Thymus (tissue), 11 donors: ENCODE results near the gene TRAPPC13. TPM values are rescaled to one million over a fixed set of nuclear protein-coding genes. Genes with fewer than 3 reads are reported as not detected.

Experiments used
- DNase-seq, 9 donors: peaks; one replicate each; pipeline ENCODE4 v3.0.0-alpha.2; 2013; ENCODE audit warnings: low spot score in 9 of 9, low read depth in 6 of 9, missing footprints in 1 of 9
- H3K27ac ChIP-seq, 2 donors: one replicate each; pipeline ENCODE4 v1.5.1; 2013; ENCODE audit warnings: control low read depth in 1 of 2, low read depth in 1 of 2, low read length in 1 of 2, mild to moderate bottlenecking in 1 of 2, moderate library complexity in 1 of 2
- H3K27me3 ChIP-seq, 2 donors: one replicate each; pipeline ENCODE4 v1.5.1; 2013; ENCODE audit warnings: low read length in 1 of 2; ENCODE audit not compliant: control insufficient read depth in 2 of 2, insufficient read depth in 1 of 2
- H3K36me3 ChIP-seq, 2 donors: one replicate each; pipeline ENCODE4 v1.5.1; 2013; ENCODE audit warnings: low read length in 1 of 2, mild to moderate bottlenecking in 1 of 2, moderate library complexity in 1 of 2; ENCODE audit not compliant: control insufficient read depth in 2 of 2, insufficient read depth in 2 of 2
- H3K4me1 ChIP-seq, 2 donors: one replicate each; pipeline ENCODE4 v1.5.1; 2013; ENCODE audit warnings: low read length in 2 of 2; ENCODE audit not compliant: control insufficient read depth in 2 of 2, insufficient read depth in 2 of 2
- H3K4me3 ChIP-seq, 2 donors: one replicate each; pipeline ENCODE4 v1.5.1; 2013; ENCODE audit warnings: low read length in 2 of 2, control low read depth in 1 of 2, mild to moderate bottlenecking in 1 of 2
- H3K9me3 ChIP-seq, 2 donors: one replicate each; pipeline ENCODE4 v1.5.1; 2013; ENCODE audit warnings: low read length in 1 of 2, mild to moderate bottlenecking in 1 of 2; ENCODE audit not compliant: control insufficient read depth in 2 of 2, insufficient read depth in 1 of 2
- WGBS: extraction: QIAGEN DNeasy Blood & Tissue Kit; methylation state at CpG from one replicate; pipeline ENCODE4 v1.1.7; 2013; 5-methylcytosine and 5-hydroxymethylcytosine counted together
- polyA plus RNA-seq: library from polyadenylated mRNA; stranded (reverse); fragments of 200-250 nt; gene quantifications from one replicate; pipeline ENCODE4 v1.2.3, GENCODE V29; 2013
- total RNA-seq: library from RNA; stranded (reverse); fragments of 120-200 nt; gene quantifications from one replicate; pipeline ENCODE4 v1.2.4, GENCODE V29; 2013
- donor health status: healthy.

Gene TRAPPC13
- total and polyA plus RNA-seq, 2 donors: 30.0 to 33.9 TPM

DNA sequence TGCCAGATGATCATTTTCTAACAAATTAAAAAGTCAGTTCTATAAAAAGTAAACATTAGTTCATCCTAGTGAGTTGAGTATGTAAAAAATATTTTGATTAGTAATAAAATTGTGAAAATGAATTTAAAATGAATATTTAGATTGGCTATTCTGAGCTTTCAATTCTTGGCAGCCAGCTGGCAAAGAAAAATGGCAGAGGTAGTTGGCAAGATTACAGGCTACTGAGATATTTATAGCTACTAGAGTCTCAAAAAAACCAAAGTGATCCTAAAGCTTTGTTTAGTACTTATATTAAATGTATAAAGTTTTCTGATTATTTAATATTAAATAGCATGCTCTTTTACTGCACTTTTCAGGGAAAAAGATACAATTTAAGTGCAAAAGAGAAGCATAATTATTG, 72.1 kb downstream of the TRAPPC13 start:
- Histone ChIP-seq H3K27ac (no peak overlapping the region), H3K36me3 (no peaks in the 10 kb centered on the region)

DNA sequence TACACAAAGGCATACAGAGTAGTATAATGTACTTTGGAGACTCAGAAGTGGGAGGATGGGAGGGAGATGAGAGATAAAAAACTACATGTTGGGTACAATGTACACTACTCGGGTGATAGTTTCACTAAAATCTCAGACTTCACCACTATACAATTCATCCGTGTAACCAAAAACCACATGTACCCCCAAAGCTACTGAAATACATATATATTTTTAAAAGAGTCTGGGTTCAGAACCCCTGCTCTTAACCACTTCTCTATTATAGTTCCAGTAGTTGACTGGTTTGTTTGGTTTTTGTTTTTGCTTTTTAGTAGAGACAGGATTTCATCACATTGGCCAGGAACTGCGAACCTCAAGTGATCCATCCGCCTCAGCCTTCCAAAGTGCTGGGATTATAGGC, 74.5 kb downstream of the TRAPPC13 start:
- H3K4me1 ChIP-seq: no peaks in the 10 kb centered on the region
- peaks cover 2 to 3% of the 10 kb centered on the region in 2 donors for H3K36me3 ChIP-seq
- DNase-seq: no peak
- no peaks in the 10 kb centered on the region for H3K9me3 ChIP-seq
- H3K27me3 ChIP-seq: no peaks in the 10 kb centered on the region
- H3K27ac ChIP-seq: no peak overlapping the region
- no peak overlapping the region for H3K4me3 ChIP-seq
- 96% methylated on average over 4 of the region's 4 CpGs for WGBS

More for the DNA sequence above, 72.1 kb downstream of the TRAPPC13 start:
- H3K9me3 ChIP-seq: no peaks in the 10 kb centered on the region
- no peak for DNase-seq
- no peaks in the 10 kb centered on the region for H3K4me1 ChIP-seq
- no peak overlapping the region for H3K4me3 ChIP-seq
- no peaks in the 10 kb centered on the region for H3K27me3 ChIP-seq

DNA sequence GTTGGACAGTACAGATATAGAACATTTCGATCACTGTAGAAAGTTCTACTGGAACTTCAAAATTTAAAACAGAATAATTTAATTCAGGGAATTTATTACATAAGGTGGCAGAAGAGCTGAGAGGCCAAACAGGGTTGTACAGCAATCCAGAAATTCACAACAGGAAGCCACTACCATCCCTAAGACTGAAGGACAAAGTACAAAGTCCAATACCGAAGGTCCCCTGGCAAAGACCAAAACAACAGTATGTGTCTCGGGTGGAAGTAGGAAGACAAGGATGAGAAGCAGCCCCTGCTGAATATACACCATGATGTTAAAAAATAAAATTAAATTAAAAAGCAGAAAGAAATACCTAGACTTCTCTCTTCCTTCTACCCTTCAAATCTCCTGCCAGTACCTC, 77.2 kb downstream of the TRAPPC13 start:
- Histone ChIP-seq H3K9me3 (no peaks in the 10 kb centered on the region), H3K4me1 (no peaks in the 10 kb centered on the region), H3K27me3 (no peaks in the 10 kb centered on the region), H3K36me3 (peaks cover 2 to 3% of the 10 kb centered on the region in 2 donors), H3K27ac (no peak overlapping the region), H3K4me3 (no peak overlapping the region)
- WGBS: 99% methylated on average over 3 of the region's 3 CpGs
- DNase-seq: no peak

DNA sequence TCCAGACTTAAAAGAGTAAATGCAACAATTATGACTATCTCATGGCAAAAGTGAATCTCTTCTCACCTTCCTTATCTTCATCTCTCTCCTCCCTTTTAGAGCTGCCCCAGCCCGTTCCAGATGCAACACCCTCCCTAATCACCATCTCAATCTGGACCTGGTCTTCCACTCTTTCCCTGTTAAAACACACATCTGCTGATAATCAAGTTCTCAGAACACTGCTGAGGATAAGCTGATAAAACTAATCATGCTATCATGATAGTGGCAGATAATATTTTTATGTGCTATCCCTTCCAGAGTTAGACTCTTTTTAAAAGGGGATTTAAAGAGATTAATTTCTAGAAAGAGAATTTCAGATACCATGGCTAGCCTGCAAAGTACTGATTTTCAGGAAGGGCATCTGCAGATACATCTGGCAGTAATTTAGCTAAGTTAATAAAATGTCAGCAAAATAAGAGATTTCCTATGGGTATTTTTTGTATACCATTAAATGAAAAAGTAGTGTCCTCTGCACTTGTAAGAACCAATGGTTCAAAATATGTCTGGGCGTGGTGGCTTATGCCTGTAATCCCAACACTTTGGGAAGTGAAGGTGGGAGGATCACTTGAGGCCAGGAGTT, 79.9 kb downstream of the TRAPPC13 start:
- H3K4me3 ChIP-seq: no peak overlapping the region
- H3K27ac ChIP-seq: no peak overlapping the region
- H3K36me3 ChIP-seq: peaks cover 2 to 3% of the 10 kb centered on the region in 2 donors
- no peaks in the 10 kb centered on the region for H3K9me3 ChIP-seq
- DNase-seq: no peak
- 96% methylated on average over 2 of the region's 2 CpGs for WGBS
- no peaks in the 10 kb centered on the region for H3K4me1 ChIP-seq
- no peaks in the 10 kb centered on the region for H3K27me3 ChIP-seq

DNA sequence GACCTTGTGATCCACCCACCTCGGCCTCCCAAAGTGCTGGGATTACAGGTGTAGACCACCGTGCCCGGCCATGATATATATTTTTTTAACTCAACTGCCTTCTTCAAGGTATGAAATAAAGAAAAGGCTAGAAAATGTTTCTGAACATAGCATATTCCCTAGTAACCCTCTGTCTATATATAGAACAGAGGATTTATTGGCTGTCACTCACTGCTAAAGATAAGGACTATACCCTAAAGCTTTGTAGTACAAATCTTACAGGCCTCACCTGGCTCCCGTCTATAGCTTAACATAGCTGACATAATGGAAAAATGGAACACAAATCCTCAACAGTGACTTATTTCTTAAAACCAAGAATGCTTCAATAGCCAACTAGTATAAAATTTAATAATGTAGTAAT, 82.8 kb downstream of the TRAPPC13 start:
- Histone ChIP-seq H3K9me3 (no peaks in the 10 kb centered on the region), H3K4me1 (no peaks in the 10 kb centered on the region), H3K4me3 (no peak overlapping the region), H3K36me3 (peaks cover 0 to 8% of the 10 kb centered on the region in 2 donors), H3K27ac (no peak overlapping the region), H3K27me3 (no peaks in the 10 kb centered on the region)
- DNase-seq: no peak
- WGBS: 99% methylated on average over 4 of the region's 4 CpGs

DNA sequence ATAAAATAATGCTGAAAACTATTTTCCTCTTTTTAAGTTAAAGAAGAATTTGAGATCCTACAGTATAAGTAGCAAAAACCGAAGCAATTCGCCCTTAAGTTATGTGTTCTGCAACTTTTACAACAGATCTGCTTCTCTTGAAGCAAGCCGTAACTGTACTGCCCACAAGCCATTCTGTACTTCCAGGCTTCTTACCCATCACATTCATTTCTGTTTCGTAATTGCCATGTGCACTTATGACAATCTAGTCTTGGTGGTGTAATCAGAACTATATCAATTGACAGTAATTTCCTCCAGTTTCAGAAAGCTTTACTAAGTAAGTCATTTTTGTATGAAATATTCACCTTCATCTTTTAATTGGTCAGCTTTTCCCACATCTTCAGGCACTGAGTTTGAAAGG, 83.3 kb downstream of the TRAPPC13 start:
- Histone ChIP-seq H3K9me3 (no peaks in the 10 kb centered on the region), H3K27me3 (no peaks in the 10 kb centered on the region), H3K36me3 (peaks cover 0 to 8% of the 10 kb centered on the region in 2 donors), H3K27ac (no peak overlapping the region), H3K4me1 (no peaks in the 10 kb centered on the region), H3K4me3 (no peak overlapping the region)
- over 99% methylated on average over 4 of the region's 4 CpGs for WGBS
- DNase-seq: no peak

Other genes with a start within 250 kb of the TRAPPC13 start
- 11.5 TPM for gene ADAMTS6, start 143.1 kb upstream of the TRAPPC13 start, total RNA-seq
- 1.2 TPM for gene ADAMTS6, start 143.1 kb upstream of the TRAPPC13 start, polyA plus RNA-seq
- gene CENPK, start 61.9 kb upstream of the TRAPPC13 start, total RNA-seq: 44.9 TPM
- gene CENPK, start 61.9 kb upstream of the TRAPPC13 start, polyA plus RNA-seq: 23.1 TPM
- 53.7 TPM for gene PPWD1, start 61.7 kb upstream of the TRAPPC13 start, total RNA-seq
- 84.0 TPM for gene PPWD1, start 61.7 kb upstream of the TRAPPC13 start, polyA plus RNA-seq
- 17.3 TPM for gene TRIM23, start 694 bp upstream of the TRAPPC13 start, total RNA-seq
- 9.2 TPM for gene TRIM23, start 694 bp upstream of the TRAPPC13 start, polyA plus RNA-seq
- gene SHLD3, start within 50 bp of the TRAPPC13 start, total RNA-seq: 5.1 TPM
- gene SHLD3, start within 50 bp of the TRAPPC13 start, polyA plus RNA-seq: 5.6 TPM
- 3.3 TPM for gene SGTB, start 97.1 kb downstream of the TRAPPC13 start, total RNA-seq
- gene SGTB, start 97.1 kb downstream of the TRAPPC13 start, polyA plus RNA-seq: 6.7 TPM
- gene NLN, start 97.2 kb downstream of the TRAPPC13 start, total RNA-seq: 7.5 TPM
- gene NLN, start 97.2 kb downstream of the TRAPPC13 start, polyA plus RNA-seq: 2.5 TPM